GM21360 (cell line): ENCODE data around the gene PUS1.
"Not testable (repeated sequence)": the region's sequence is repeated elsewhere in the genome, so short reads cannot be mapped to it uniquely, and the experiment has no call there.

ENCODE experiments used
- ATAC-seq: cut with Tn5 transposase; IDR thresholded peaks from one replicate; pipeline ENCODE4 v1.9.1; 2021; ENCODE audit warnings: mild to moderate bottlenecking, moderate library complexity; ENCODE audit not compliant: unreplicated experiment

The PUS1 gene

GRCh38 chr12:131930510-131930909 is 1.4 kb downstream of the PUS1 start:
- ATAC-seq, result no peak

GRCh38 chr12:131933387-131933786 is 4.3 kb downstream of the PUS1 start:
- ATAC-seq, result no peak

- no peak for ATAC-seq
Measured at GRCh38 chr12:131934535-131934934, 5.5 kb downstream of the PUS1 start.

- ATAC-seq, result no peak
Measured at GRCh38 chr12:131938082-131938481, 9.0 kb downstream of the PUS1 start.

GRCh38 chr12:131939007-131939406 is 9.9 kb downstream of the PUS1 start:
- no peak for ATAC-seq

GRCh38 chr12:131940141-131940547 is 11.1 kb downstream of the PUS1 start:
- ATAC-seq, result no peak

- no peak for ATAC-seq
Measured at GRCh38 chr12:131941116-131941986, 12.3 kb downstream of the PUS1 start.

GRCh38 chr12:131941987-131942341 is 12.9 kb downstream of the PUS1 start:
- ATAC-seq, result no peak

- no peak for ATAC-seq
Measured at GRCh38 chr12:131942671-131943070, 13.6 kb downstream of the PUS1 start.

- ATAC-seq, result no peak
Measured at GRCh38 chr12:131943389-131943788, 14.3 kb downstream of the PUS1 start.

- no peak for ATAC-seq
Measured at GRCh38 chr12:131943876-131944275, 14.8 kb downstream of the PUS1 start.

- ATAC-seq, result no peak
Measured at GRCh38 chr12:131944601-131945251, 15.7 kb downstream of the PUS1 start.

GRCh38 chr12:131946757-131947156 is 17.7 kb downstream of the PUS1 start:
- no peak for ATAC-seq

- ATAC-seq, result no peak
Measured at GRCh38 chr12:131947482-131948027, 18.5 kb downstream of the PUS1 start.

- no peak for ATAC-seq
Measured at GRCh38 chr12:131948166-131948712, 19.2 kb downstream of the PUS1 start.

GRCh38 chr12:131948713-131949430 is 19.8 kb downstream of the PUS1 start:
- not testable (repeated sequence) for ATAC-seq

- ATAC-seq, result peak; percentile 85
Measured at GRCh38 chr12:131949431-131950181, 20.5 kb downstream of the PUS1 start, which contains the start of gene EP400. Gene EP400 (plus strand): TSS chr12:131949942. CDS start chr12:131960620, 10,678 bp downstream.

GRCh38 chr12:131950182-131950913 is 21.3 kb downstream of the PUS1 start:
- ATAC-seq, result peak; percentile 34

- not testable (repeated sequence) for ATAC-seq
Measured at GRCh38 chr12:131953810-131954209, 24.7 kb downstream of the PUS1 start.
